A673 (cell line): ENCODE measurements around the gene TAOK2. TPM values are rescaled to one million over a fixed set of nuclear protein-coding genes. Genes with fewer than 3 reads are reported as not detected.

Experiments
- BruUV-seq: library from RNA; stranded (reverse); fragments of 400-500 nt; replicated peaks from 2 replicates; lab custom pipeline; 2021; lab: Mats Ljungman, UMichigan
- CTCF ChIA-PET: fragments of 300-600 bp; sonication (Branson Sonifier 250); formaldehyde crosslinking; loops from one replicate; lab custom pipeline; 2022; ENCODE audit warnings: antibody characterized with exemption; lab: Charles Lee
- POLR2A ChIA-PET: fragments of 300-600 bp; sonication (Branson Sonifier 250); formaldehyde crosslinking; loops from one replicate; lab custom pipeline; 2022; ENCODE audit warnings: antibody characterized with exemption; ENCODE audit not compliant: low non-redundant PET; lab: Charles Lee
- DNase-seq: peaks from one replicate; pipeline ENCODE4 v3.0.0-alpha.2; 2015; ENCODE audit warnings: low spot score
- H3K27ac ChIP-seq: fragments of 200-600 bp; sonication (generic); 2 replicates; pipeline ENCODE4 v1.5.1; 2016; ENCODE audit warnings: mixed run types, low read depth, mild to moderate bottlenecking, mixed read lengths, antibody characterized with exemption, low read length; ENCODE audit not compliant: poor library complexity, severe bottlenecking
- H3K27me3 ChIP-seq: fragments of 200-600 bp; sonication (generic); replicated peaks from 2 replicates; pipeline ENCODE4 v1.6.1; 2017; ENCODE audit warnings: mixed run types, low read depth, mild to moderate bottlenecking, mixed read lengths, antibody characterized with exemption, low read length; ENCODE audit not compliant: insufficient read depth, poor library complexity
- H3K36me3 ChIP-seq: fragments of 200-600 bp; sonication (generic); 2 replicates; pipeline ENCODE4 v1.6.1; 2016; ENCODE audit warnings: mixed run types, mild to moderate bottlenecking, mixed read lengths, antibody characterized with exemption, low read length; ENCODE audit not compliant: insufficient read depth, poor library complexity, severe bottlenecking
- H3K4me1 ChIP-seq: fragments of 200-600 bp; sonication (generic); 2 replicates; pipeline ENCODE4 v1.6.1; 2017; ENCODE audit warnings: mixed run types, mild to moderate bottlenecking, mixed read lengths, antibody characterized with exemption, low read length; ENCODE audit not compliant: insufficient read depth, poor library complexity, severe bottlenecking
- H3K4me3 ChIP-seq: fragments of 200-600 bp; sonication (generic); 2 replicates; pipeline ENCODE4 v1.5.1; 2016; ENCODE audit warnings: low read depth, mixed run types, mild to moderate bottlenecking, mixed read lengths, low read length; ENCODE audit not compliant: poor library complexity, severe bottlenecking
- H3K9me3 ChIP-seq: fragments of 200-600 bp; sonication (generic); 2 replicates; pipeline ENCODE4 v1.6.1; 2016; ENCODE audit warnings: mixed run types, low read depth, mild to moderate bottlenecking, mixed read lengths, antibody characterized with exemption, low read length; ENCODE audit not compliant: poor library complexity, severe bottlenecking
- CTCF ChIP-seq: fragments of 300-800, 200-600 bp; sonication (generic); conservative IDR thresholded peaks from 2 replicates; pipeline ENCODE4 v1.5.1; 2017; ENCODE audit warnings: low read depth, mild to moderate bottlenecking, antibody characterized with exemption, low read length, moderate library complexity, mixed read lengths
- EZH2 ChIP-seq: fragments of 200-600 bp; sonication (generic); IDR thresholded peaks from 2 replicates; pipeline ENCODE4 v1.6.1; 2017; ENCODE audit warnings: borderline replicate concordance, low read depth, mild to moderate bottlenecking, mixed read lengths, antibody characterized with exemption, low read length; ENCODE audit not compliant: poor library complexity, severe bottlenecking
- intact Hi-C: fragments of 100-400 bp; cut with micrococcal nuclease; formaldehyde crosslinking; loops from one replicate; pipeline ENCODE4 v1.10.0; 2022; ENCODE audit not compliant: unreplicated experiment
- total RNA-seq: library from RNA; stranded (reverse); gene quantifications from 2 replicates; pipeline ENCODE4 v1.2.3, GENCODE V29; 2021

TAOK2 gene
- total RNA-seq, 1 experiment from 2014 or later = 50.2 TPM

- no peaks in the 10 kb centered on the region for H3K27me3 ChIP-seq
- TF ChIP-seq EZH2 (no peak), CTCF (no peak)
- peaks cover 45% of the 10 kb centered on the region for H3K36me3 ChIP-seq
- peaks cover 16% of the 10 kb centered on the region for H3K4me1 ChIP-seq
- POLR2A ChIA-PET = no interaction called here
- CTCF ChIA-PET = interaction anchor here (0.6 kb wide), 1 partner anchor 29 kb away, joined by 3 read pairs; no protein-coding TSS in a partner anchor
- no peaks in the 10 kb centered on the region for H3K9me3 ChIP-seq
- intact Hi-C loops = no loop called here
- H3K27ac ChIP-seq = peak overlapping the region; percentile 91
- BruUV-seq = TSS peak; percentile 82
- DNase-seq = no peak
- peak overlapping the region; percentile 66 for H3K4me3 ChIP-seq
These were observed 20.4 kb downstream of the TAOK2 start for GRCh38 chr16:29993903-29994599.

DNA sequence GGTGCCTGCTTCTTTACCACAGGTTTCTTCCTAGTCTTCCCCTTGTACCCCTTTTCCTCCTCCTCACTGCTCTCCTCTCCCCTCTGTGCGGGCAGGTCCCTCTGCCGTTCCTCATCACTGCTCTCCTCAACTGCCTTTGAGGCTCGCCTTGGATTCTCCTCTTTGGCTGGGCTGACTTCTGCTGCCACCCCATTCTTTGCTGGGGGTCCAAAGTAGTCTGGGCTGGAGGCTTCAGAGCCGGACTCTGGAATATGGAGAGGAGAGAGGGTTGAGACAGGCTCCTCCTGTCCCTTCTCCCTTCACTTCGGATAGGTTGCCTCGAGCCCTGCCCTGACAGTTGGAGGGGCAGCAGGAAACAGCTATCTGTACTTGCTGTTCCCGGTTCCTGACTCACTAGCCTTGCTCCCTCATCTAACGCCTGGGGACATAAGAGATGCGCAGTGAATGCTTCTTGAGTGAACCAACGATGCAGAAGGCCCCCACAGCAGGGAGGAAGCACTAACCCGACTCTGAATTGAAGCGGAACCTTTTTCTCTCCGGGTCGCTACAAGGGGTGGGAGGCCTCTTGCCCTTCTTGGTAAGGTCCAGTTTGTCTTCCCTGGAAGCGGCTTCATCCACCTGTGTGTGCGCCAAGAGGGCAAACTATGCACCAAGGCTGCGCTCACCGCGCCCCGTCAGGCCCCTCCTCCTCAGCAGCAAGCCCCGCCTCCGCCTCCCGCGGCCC is 21.1 kb downstream of the TAOK2 start:
- BruUV-seq = no TSS peak
- Histone ChIP-seq H3K4me1 (peaks cover 16% of the 10 kb centered on the region), H3K9me3 (no peaks in the 10 kb centered on the region), H3K27ac (peak overlapping the region; percentile 91), H3K36me3 (peaks cover 41% of the 10 kb centered on the region), H3K4me3 (peak overlapping the region; percentile 66), H3K27me3 (no peaks in the 10 kb centered on the region)
- TF ChIP-seq EZH2 (no peak), CTCF (no peak)
- CTCF ChIA-PET = no interaction called here
- intact Hi-C loops = no loop called here
- DNase-seq = peak; percentile 36
- POLR2A ChIA-PET = no interaction called here

DNA sequence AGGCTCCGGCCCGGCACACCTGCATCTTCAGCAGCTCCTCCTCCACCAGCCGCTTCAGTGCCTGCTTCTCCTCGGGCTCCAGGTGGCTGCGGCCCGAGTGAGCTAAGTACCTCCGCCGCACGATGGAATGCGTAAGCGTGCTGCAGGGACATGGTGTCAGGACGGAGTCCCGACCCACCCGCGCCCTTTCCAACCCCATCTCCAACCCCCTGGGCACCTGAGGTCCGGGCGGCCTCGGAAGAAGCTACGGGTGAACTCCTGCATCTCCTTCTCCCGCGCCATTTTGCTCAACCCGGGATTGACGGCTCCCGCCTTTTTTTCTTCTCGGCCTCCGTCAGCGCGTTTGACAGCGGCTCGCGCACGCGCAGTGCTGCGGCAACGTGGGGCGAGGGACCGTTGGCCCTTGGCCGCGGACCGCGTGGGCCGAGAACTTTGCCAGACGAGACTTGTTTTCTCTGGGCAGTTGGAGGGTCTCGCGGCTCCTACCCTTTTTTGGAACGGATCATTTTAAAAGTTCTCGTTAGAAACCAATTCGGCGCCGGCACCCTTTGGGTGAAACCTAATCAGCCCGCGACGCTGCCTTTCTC is 21.7 kb downstream of the TAOK2 start, which contains the start of gene HIRIP3:
Gene HIRIP3 (minus strand): TSS at position 294 of the 587 bp plus-strand sequence. CDS start 12 bp downstream, at position 282.
- Histone ChIP-seq H3K36me3 (peaks cover 35% of the 10 kb centered on the region), H3K27me3 (no peaks in the 10 kb centered on the region), H3K4me1 (peaks cover 16% of the 10 kb centered on the region), H3K9me3 (no peaks in the 10 kb centered on the region), H3K27ac (peak within 1 kb of the TSS; percentile 91), H3K4me3 (peak within 1 kb of the TSS; percentile 66)
- DNase-seq = peak; percentile 93
- no TSS peak for BruUV-seq
- ChIA-PET POLR2A (no interaction called here), CTCF (no interaction called here)
- TF ChIP-seq CTCF = no peak
- TF ChIP-seq EZH2 = no peak
- intact Hi-C loops = no loop called here
